Hair follicle dermal papilla cell (primary cell): ENCODE measurements around the gene TMEM120A. TPM values are rescaled to one million over a fixed set of nuclear protein-coding genes. Genes with fewer than 3 reads are reported as not detected.

Experiments
- small RNA-seq: library from RNA; depleted of rRNA; stranded (forward); fragments of <200 nt; gene quantifications from one replicate; pipeline ENCODE3, GENCODE V24; 2012
- total RNA-seq: library from RNA; depleted of rRNA; stranded (reverse); fragments of >200 nt; gene quantifications from 2 replicates; pipeline ENCODE4 v1.2.3, GENCODE V29; 2012

The TMEM120A gene
- 21.4 and 29.8 TPM in 2 replicates for total RNA-seq

GRCh38 chr7:75994388-75995051 lies at the start of gene TMEM120A:
TMEM120A (minus strand) TSS chr7:75994595; CDS start chr7:75994570, 25 bp downstream.

Small RNA genes within 50 kb of the gene (small RNA-seq; reads per million reads assigned to genes)
- gene SNORA14A: 22.9 reads per million, percentile 96 among the genes with 10 or more reads in this experiment

Other genes with a start within 250 kb of the TMEM120A start
- gene CCL26, start 222.4 kb downstream of the TMEM120A start, total RNA-seq: 1.3 TPM in 1 of 2 replicates, not detected in the other
- not detected in 2 replicates for gene CCL24, start 180.8 kb downstream of the TMEM120A start, total RNA-seq
- gene RHBDD2, start 115.6 kb downstream of the TMEM120A start, total RNA-seq: 28.7 and 31.0 TPM in 2 replicates
- gene POR, start 79.4 kb downstream of the TMEM120A start, total RNA-seq: 83.3 and 114 TPM in 2 replicates
- 28.2 and 37.0 TPM in 2 replicates for gene STYXL1, start 53.4 kb upstream of the TMEM120A start, total RNA-seq
- 36.5 and 43.1 TPM in 2 replicates for gene MDH2, start 53.5 kb upstream of the TMEM120A start, total RNA-seq
- 0.85 and 1.9 TPM in 2 replicates for gene SRRM3, start 207.3 kb upstream of the TMEM120A start, total RNA-seq